Measurements from ENCODE around the gene COX15. TPM values are rescaled to one million over a fixed set of nuclear protein-coding genes. Genes with fewer than 3 reads are reported as not detected.

The COX15 gene
- 27.2 to 30.4 TPM (median 28.8 TPM) in 5 replicates for total RNA-seq (2022; extraction: Qiagen RNA extraction)

DNA sequence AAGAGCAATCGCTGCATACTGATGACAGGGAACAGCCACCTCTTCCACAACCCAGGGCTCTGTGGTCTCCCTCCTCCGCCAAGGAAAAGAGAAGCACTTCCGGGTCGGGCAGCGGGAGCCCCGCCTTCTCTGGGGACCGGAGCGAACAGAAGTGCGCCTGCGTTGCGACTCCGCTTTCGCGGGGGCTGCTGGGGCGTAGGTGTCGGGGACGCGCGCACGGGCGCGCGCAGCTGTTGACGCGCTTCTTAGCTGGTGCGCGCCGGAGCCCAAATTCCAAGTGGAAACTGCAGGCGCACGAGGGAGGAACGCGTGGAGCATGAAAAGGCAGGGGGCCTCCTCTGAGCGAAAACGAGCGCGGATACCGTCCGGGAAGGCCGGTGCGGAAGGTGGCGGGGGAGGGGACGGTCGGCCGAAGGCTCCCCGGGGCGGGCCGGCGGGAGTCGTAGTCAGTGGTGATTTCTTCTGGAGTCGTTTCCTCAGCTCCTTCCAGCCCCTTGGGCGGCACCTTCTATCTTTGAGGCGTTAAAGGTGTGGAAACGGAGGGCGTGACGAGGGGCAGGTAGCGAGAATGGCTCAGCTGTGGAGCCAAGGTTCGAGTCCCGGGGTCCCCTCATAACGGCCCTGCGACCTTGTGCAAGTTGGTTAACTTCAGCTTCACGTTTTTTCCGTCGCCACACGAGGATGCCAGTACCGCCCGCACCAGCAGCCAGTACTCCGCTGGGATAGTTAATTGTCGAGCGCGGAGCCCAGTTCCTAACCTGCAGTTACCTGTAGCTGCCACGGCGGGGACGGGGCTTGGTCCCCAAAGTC, at the start of gene COX15, which contains the start of gene CUTC:
Gene COX15 (minus strand): TSS at position 95 of the 810 bp plus-strand sequence. CDS start 78 bp downstream, at position 17.
Gene CUTC (plus strand): TSS at position 202 of the 810 bp plus-strand sequence. CDS start 115 bp downstream, at position 317.

Other genes starting within 250 kb of the COX15 start
- 0.05 to 0.09 TPM (median 0.06 TPM) in 5 replicates for gene NKX2-3, start 199.2 kb downstream of the COX15 start, total RNA-seq (2022; extraction: Qiagen RNA extraction)
- gene SLC25A28, start 111.7 kb downstream of the COX15 start, total RNA-seq (2022; extraction: Qiagen RNA extraction) = 18.1 to 27.3 TPM (median 25.7 TPM) in 5 replicates
- 7.0 to 11.7 TPM (median 8.6 TPM) in 5 replicates for gene ENTPD7, start 72.6 kb downstream of the COX15 start, total RNA-seq (2022; extraction: Qiagen RNA extraction)
- gene CUTC, start 107 bp upstream of the COX15 start, total RNA-seq (2022; extraction: Qiagen RNA extraction) = 29.5 to 36.4 TPM (median 30.5 TPM) in 5 replicates
- 99.7 to 121 TPM (median 103 TPM) in 5 replicates for gene ABCC2, start 50.5 kb upstream of the COX15 start, total RNA-seq (2022; extraction: Qiagen RNA extraction)